Stimulated activated CD8-positive, alpha-beta memory T cell treated with anti-CD3 and anti-CD28 coated beads, Interleukin-15, amount 100 ng/mL, for 24 hours (primary cell): ENCODE measurements around the gene RAN.
"Not testable (repeated sequence)": the region's sequence is repeated elsewhere in the genome, so short reads cannot be mapped to it uniquely, and the experiment has no call there.

ENCODE experiments used
- DNase-seq: peaks from one replicate; pipeline ENCODE4 v3.0.0-alpha.2; 2020; ENCODE audit warnings: low read depth

RAN gene

DNA sequence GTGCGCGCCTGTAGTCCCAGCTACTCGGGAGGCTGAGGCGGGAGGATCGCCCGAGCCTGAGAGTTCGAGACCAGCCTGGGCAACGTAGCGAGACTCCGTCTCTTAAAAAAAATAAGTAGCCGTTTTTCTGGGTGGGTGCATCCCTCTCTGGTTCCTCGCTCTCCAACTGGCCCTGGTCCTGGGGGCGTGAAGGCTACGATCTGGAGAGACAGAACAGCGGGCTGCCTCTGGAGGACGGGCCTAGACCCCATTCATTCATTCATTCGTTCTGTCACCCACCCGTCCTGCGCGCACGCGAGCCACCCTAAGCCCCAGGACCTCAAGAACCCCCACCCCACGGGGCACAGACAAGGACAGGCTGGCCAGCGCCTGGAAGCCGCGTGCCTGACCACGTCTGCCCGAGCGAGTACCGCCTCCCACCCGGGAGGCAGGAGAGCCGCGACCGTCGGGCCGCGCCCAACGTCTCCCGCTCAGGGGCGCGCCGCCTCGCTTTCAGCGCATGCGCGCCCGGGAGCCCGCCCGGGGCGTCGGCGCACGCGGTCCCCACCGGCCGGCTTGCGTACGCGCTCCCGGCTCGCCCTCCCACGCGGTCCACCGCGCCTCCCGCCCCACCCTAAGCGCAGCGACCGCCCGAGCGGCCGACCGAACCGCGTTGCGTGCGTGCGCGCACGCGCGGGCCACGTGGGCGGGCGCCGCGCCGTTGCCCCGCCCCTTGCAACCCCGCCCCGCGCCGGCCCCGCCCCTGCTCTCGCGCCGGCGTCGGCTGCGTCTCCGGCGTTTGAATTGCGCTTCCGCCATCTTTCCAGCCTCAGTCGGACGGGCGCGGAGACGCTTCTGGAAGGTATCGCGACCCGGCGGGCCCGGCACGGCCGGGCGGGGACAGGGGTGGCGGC lies at the start of gene RAN:
Gene RAN (plus strand): TSS at position 781 of the 893 bp plus-strand sequence. CDS start 528 bp downstream, outside the sequence.
- peak; percentile 90 for DNase-seq

DNA sequence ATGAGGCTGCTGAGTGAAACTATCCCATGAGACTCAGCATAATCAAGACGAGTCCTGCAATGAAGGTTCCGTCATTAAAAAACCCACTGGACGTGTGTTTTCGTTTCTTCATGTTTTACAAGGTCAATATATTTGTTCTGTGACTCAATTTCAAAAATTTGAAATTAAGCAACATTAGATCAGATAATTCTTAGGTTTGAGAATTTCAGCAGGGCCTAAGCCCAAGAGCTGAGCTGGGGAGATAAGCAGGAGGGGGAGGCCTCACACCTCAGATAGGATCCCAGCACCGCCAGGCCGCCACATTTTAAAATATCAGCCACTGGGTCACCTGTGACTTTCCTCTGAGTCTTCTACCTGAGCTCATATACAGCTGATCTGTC lies 46.1 kb upstream of the RAN start:
- DNase-seq = no peak

DNA sequence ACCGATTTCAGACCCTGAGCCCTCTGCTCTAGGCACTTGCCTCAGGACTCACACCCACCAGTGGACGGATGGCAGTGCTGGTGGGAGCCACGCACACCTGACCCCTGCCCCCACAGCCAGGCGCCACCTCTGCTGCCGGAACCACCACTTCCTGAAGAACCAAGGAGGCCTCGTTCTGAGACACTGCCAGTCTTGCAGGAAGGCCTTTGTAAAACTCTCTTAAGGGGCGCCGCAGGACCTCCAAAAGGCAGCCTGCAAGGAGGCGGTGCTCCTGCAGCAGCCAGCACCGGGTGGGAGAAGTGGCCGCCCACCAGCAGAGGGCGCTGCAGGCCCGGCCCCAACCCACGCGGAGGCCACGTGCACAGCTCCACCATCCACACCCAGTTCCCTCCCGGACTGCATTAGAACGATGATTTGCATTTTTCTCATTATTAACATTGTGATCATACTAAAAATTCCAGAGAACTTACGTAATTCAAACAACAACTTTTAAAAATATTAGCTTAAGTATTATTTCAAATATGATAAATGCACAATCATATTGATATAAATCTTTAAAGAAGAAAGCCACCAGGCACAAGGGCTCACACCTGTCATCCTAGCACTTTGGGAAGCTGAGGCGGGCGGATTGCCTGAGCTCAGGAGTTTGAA lies 45.6 kb upstream of the RAN start:
- DNase-seq = peak; percentile 63

DNA sequence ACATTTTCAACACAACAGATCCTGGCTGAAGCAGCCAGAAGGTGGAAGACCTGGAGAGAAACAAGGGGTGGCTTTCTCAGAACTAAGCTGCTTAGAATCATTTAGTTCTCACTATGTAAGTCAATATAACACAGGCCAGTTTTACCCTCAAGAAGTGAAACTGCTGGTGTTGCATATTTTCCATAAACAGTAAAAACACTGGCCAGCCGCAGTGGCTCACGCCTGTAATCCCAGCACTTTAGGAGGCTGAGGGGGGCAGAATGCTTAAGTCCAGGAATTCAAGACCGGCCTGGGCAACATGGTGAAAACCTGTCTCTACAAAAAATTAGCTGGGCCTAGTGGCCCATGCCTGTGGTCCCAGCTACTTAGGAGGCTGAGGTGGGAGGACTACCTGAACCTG lies 44.4 kb upstream of the RAN start:
- DNase-seq = no peak

DNA sequence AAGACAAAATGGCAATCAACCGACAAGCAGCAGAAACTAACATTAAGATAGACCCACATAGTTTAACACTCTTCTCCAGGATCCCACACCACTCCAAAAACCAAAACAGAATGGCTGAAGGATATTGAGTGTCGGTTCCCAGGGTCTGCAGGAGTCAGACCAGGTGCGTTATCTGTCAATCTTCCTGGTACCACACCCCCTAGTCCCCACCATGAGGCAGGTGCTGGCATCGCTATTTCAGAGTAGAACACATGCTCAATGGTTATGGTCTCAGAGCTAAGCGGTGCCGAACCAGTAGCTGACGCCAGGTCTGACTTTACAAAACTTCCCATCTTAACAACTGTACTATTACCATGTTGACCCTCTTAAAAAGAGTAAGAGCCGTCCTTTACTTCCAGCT lies 43.0 kb upstream of the RAN start:
- DNase-seq = no peak

DNA sequence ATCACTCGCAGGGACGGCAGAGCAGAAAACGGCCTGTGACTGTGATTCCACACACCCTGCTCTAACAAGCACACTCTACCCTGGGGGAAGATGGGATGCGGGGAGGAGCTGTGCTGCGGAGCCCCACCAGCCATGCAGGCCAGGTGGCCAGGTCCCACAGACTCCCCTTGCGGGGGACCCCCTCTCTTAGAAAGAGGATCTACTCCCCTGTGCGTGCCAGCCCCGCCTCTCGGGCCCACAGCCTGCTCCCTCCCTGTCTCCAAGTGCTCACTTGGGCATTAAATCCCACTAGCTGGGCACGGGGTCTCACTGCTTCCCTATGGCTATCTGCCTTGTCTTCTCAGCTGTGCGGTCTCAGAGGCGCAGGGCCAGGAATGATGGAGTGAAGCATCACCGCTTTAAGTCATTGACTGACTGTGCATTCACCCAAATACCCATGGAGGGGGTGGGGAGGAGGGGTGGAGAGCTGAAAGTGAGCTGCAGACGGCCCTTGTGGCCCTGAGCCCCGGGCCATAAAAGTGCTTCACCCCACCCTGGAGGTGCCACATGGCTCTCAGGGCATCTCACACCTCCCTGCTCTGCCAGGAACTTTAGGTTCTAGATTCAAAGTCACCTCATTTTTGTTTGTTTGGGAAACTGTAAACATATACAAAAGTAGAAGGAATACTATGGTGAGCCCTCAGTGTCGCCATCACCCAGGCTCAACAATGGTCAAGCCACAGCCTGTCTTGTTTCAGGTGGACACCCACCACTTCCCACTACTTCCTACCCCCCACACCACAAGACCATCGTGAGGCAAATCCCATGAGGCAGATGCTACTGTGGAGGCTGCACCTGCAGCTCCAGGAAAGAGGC lies 42.2 kb upstream of the RAN start:
- no peak for DNase-seq

DNA sequence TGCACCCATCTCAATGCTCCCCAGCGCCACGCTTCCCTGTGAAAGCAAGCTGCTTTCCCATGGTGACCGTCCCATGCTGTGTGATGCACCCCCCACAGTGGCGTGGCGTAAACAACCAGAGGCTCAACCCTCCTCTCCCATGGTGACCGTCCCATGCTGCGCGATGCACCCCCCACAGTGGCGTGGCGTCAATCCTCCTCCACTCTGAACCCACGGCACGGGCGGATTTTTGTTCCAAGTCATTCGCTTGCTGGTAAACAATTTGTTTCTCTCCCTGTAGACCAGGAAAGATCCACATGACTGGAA lies 41.7 kb upstream of the RAN start:
- DNase-seq = no peak

DNA sequence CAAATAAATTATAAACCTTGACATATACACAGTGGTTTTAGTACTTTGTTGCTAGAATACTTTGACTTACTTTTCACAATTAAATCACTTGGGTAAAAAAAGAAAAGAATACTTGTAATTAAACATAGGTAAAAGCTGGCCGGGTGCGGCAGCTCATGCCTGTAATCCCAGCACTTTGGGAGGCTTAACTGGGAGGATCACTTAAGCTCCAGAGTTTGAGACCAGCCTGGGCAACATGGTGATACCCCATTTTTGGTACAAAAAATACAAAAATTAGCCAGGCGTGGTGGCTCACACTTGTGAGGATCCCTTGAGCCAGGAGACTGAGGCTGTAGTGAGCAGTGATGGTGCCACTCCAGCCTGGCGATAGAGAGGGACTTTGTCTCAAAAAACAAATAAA lies 40.6 kb upstream of the RAN start:
- DNase-seq = no peak

DNA sequence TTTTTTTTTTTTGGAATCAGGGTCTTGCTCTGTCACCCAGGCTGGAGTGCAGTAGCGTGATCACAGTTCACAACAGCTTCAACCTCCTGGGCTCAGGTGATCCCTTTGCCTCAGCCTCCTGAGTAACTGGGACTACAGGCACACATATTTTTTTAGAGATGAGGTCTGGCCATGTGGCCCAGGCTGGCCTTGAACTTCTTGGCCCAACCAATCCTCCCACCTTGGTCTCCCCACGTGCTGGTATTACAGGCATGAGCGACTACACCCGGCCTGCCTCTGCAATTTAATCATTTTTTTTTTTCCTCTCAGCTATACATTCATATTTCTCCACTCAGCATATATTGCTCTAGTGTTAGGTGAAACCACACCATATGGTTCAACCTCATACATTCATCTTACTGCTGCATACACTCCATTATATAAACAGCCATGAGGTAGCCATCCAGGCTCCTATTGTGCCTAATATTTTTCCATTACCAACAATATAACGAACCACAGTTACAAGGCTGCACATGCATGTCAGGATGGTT lies 39.9 kb upstream of the RAN start:
- no peak for DNase-seq

DNA sequence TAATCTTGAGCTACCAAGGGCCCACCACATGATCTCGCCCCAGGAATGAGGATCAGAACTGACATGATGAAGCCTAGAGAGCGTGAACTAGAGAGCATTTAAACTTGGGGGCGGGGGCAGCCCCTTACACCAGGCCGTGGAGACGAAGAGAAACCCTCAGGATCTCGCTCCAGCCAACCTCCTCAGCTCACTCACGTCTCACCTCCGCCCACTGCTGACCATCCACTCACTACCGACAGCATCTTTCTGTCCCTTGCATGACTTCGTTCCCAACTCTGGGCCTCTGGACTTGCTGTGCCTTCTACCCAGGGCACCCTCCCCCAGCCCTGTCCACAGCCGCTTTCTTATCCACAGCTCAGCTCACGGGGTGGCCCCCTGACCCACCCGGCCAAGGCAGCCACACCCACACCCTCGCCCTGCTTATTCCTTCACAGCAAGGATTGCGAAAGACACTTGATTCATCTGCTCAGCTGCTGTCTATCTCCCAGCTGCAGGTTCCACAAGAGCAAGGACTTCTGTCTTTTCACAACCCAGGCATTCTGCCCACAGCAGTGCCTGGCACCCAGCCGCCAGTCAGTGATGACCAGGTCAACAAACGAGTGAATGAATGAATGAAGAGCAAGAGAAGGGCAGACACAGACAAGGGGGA lies 39.2 kb upstream of the RAN start:
- no peak for DNase-seq

DNA sequence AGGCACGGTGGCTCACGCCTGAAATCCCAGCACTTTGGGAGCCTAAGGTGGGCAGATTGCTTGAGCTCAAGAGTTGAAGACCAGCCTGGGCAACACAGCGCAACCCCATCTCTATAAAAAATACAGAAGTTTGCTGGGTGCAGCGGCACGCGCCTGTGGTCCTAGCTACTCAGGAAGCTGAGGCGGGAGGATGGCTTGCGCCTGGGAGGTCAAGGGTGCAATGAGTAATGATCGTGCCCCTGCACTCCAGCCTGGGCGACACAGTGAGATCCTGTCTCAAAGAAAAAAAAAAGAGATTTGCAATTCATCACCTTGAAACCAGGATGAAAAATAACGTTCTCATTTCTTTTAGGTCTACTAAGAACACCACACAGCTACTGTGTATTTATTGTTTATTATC lies 36.9 kb upstream of the RAN start:
- DNase-seq = no peak

DNA sequence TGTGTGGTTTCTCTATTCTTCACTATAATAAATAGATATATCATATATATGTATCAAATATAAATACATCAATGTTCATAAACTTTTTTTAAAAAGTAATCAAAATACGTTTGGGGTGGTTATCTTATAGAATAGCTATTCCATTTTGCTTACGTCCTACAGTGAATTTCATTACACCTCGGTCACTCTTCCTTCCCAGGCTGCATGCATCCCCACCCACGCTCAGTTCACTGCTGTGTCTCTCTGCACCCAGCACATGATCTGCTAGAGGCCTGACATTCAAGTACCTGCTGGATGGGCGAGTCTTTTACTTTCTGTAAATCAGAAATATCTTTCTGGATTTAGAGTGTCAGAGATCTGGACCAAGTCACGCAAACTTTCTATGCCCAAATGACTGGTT lies 36.4 kb upstream of the RAN start:
- no peak for DNase-seq

DNA sequence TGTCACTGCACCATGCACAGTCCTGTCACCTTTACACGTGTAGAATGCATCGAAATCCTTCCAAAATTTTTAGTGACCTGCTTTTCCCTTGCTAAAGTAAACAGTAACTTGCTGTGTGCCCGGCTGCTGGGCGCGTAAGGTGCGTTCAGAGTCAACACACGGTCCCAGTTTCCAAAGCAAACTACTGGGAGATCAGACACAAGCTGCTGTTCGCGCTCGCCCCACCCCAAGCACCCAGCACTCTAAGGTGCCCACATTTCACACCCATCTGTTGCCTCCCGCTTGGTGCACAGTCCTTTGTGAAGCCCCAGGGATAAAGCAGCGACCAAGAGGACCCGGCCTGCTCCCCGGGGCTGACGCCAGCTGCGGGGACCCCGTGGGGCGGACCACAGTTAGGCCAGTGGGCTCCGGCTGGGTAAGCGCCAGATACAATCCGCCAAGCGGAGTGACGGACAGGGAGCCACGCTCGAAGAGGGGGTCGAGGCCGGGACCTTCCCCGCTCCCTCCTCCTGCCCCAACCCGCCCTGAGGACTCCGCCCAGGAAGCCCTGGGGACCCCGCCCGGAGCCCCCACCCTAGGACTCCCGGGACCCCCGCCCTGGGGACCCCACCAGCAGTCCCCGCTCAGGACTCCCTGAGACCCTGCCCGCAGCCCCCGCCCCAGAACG lies 33.4 kb upstream of the RAN start:
- DNase-seq = no peak

DNA sequence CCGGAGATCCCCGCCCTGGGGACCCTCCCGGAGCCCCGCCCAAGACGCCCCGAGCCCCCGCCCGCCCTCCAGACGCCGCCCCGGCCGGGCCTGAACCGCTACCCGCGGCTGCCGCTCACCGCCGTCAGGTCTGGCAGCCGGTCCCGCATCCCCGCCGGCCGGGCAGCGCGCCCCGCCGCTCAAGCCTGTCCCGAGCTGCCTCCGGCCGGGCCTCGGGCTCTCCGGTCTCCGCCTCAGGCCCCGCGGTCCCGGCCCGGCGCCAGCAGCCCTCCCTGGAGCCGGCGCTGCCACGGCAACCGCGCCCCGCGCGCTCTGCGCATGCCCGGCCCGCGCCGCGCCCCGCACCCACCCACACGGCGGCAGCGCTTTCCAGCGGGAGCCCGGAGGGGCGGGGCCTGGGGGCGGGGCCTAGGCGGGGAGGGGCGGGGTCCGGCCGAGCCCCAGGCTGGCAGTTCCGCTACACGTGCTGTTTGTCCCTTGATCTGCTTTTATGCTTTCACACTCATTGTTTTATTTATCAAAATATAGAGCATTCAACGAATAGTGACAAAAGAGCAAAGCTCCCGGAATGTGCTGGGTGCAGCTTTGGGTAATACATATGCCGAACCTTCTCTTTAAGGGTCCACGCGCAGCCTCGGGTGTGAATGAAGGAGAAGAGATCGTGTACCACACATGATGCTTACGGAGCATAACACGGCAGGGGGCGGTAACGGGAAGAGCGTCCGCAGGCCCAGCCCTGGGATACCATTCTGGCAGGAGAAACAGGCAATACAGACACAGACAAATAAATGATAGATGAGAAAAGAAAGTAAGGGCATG lies 32.7 kb upstream of the RAN start, which contains the start of gene STX2:
Gene STX2 (minus strand): TSS at position 300 of the 819 bp plus-strand sequence. CDS start 151 bp downstream, at position 149.
- DNase-seq = peak; percentile 88

DNA sequence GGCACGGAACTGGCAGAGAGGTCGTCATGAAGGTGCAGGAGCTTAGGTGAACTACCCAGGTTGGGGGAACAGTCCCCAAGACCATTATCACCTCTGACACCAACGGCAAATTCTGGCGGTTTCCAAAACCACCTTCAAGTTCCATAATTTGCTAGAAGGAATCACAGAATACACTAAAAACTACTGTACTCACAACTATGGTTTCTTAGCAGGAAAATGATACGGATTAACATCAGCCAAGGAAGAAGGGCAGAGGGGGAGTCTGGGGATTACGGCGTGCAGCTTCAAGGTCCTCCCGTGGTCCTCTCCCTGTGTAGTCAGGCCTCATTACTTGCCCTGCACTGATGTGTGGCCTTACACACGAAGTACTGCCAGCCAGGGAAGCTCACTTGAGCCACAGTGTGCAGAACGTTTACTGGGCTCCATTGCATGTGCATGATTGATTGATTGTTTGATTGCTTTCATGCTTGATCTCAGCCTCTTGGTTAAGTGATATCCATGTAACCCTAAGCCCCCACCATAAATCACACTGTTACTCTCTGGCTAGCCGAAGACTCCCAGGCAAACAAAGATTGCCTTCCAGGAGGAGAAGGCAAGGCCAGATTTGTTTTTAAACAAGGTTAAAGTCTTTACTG lies 32.0 kb upstream of the RAN start:
- DNase-seq = no peak

DNA sequence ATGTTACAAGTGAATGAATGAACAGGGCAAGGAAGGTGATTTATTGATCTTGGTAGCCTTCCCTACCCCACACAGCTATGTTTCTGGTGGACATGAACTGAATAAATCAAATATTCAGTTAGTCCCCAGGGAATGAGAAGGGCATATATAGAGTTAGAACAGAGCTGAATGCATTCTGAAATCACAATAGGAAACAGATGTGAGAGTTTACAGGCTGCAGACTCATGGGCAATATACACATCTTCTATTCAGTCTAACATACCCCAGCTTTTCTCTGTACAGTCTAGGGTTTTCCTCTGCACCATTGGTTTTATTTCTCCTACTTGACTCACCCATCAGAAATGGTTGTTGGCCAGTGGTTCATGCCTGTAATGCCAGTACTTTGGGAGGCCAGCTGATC lies 25.5 kb upstream of the RAN start:
- DNase-seq = no peak

DNA sequence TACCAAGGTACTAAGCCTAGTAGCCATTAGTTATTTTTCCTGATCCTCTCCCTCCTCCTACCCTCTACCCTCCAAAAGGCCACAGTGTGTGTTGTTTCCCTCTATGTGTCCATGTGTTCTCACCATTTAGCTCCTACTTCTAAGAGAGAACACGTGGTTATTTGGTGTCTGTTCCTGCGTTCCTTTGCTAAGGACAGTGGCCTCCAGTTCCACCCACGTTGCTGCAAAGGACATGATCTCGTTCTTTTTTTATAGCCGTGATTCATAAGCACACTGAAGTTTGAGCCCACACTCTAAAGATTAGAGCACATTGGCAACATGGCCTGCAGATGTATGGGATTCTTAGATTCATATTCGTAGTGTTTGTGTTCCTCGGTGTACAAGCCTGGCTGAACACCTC lies 24.8 kb upstream of the RAN start:
- no peak for DNase-seq

DNA sequence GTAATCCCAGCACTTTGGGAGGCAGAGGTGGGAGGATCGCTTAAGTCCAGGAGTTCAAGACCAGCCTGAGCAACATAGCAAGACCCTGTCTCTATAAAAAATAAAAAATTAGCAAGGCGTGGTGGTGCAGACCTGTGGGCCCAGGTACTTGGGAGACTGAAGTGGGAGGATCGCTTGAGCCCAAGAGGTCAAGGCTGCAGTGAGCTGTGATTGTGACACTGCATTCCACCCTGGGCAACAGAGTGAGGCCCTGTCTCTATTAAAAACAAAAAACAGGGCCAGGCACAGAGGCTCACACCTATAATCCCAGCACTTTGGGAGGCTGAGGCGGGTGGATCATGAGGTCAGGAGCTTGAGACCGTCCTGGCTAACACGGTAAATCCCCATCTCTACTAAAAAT lies 23.8 kb upstream of the RAN start:
- DNase-seq = not testable (repeated sequence)

DNA sequence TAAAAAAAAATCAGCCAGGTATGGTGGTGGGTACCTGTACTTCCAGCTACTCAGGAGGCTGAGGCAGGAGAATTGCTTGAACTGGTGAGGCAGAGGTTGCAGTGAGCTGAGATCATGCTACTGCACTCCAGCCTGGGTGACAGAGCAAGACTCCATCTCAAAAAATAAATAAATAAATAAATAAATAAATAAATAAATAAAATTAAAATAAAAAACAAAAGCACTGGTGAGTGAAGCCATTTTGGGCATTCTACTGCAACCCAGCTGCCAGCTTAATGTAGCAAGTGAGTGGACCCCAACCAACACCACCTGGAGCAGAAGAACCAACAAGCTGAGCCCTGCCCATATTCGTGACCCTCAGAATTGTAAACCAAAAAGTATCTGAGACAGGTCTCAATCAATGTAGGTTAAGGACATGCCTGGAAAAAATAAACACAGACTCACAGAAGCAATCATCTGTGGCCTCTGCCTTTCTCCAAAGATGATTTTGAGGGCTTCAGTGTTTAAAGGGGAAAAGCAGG lies 23.0 kb upstream of the RAN start:
- not testable (repeated sequence) for DNase-seq
